ENCODE measurements around the gene MEAK7. TPM values are rescaled to one million over a fixed set of nuclear protein-coding genes. Genes with fewer than 3 reads are reported as not detected.

Gene MEAK7
- total RNA-seq, 2 donors from 2014 or later = 30.3 to 34.9 TPM

DNA sequence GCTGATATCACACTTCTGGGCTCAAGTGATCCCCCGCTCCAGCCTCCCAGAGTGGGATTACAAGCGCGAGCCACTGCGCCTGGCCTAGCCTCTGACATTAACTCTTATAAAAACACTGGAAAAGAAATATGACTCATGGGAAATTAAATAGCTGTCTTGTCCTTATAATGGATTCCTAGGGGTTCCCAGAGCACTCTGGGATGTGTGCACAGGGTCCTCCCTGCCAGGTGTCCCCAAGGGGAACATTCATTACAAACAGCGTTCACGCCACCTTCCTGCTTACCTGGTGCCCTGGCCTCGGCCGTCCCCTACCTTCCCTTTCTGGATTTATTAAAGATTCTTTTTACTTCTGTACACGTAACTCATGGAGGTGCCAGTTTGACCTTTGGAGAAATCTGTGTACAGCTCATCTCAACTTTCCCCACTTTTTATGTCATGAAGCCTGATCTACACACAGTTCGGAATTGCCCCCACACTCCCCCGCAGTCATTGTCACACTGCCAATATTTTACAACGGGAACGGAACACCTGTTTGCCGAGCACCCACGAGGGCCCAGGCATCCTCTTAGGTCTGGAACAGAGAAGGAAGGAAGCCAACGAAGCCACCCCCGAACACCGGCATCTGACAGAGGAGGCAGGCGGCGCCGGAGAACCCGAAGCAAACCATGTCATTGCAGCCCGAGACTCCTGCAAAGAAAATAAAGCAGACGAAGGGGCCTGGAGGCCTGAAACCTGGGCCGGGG lies 39.7 kb upstream of the MEAK7 start:
- 90 to 91% methylated on average over 13 to 25 of the region's 25 CpGs for WGBS, 2 experiments (ENCODE audit: insufficient coverage in 1 of 2, insufficient read length in 1 of 2)
- Mint-ChIP-seq H3K9me3 (no peaks in the 10 kb centered on the region), H3K4me1 (no peaks in the 10 kb centered on the region), H3K27me3 (ENCODE audit: insufficient read depth) (no peaks in the 10 kb centered on the region), H3K4me3 (no peak overlapping the region), H3K36me3 (ENCODE audit: low read depth) (no peaks in the 10 kb centered on the region), H3K27ac (no peak overlapping the region)
- Histone ChIP-seq H3K27me3 (ENCODE audit: control insufficient read depth, insufficient read depth, low read length, poor library complexity, severe bottlenecking) (no peaks in the 10 kb centered on the region), H3K27ac (ENCODE audit: low read depth, low read length) (no peak overlapping the region), H3K36me3 (ENCODE audit: control insufficient read depth, insufficient read depth, low read length) (no peaks in the 10 kb centered on the region), H3K9ac (ENCODE audit: extremely low read depth, low read length, poor library complexity, severe bottlenecking) (no peak overlapping the region), H3K4me3 (ENCODE audit: low read length) (no peak overlapping the region), H3K4me1 (ENCODE audit: control insufficient read depth, insufficient read depth, low read length) (no peaks in the 10 kb centered on the region), H3K9me3 (ENCODE audit: control insufficient read depth, low read length) (no peaks in the 10 kb centered on the region)
- no peak for TF ChIP-seq CTCF (conservative IDR thresholded peaks at IDR 0.05)
- no peak for DNase-seq

GRCh38 chr16:84543253-84543652 lies 38.8 kb upstream of the MEAK7 start:
- Histone ChIP-seq H3K4me3 (ENCODE audit: low read length) (no peak overlapping the region), H3K4me1 (ENCODE audit: control insufficient read depth, insufficient read depth, low read length) (no peaks in the 10 kb centered on the region), H3K27me3 (ENCODE audit: control insufficient read depth, insufficient read depth, low read length, poor library complexity, severe bottlenecking) (no peaks in the 10 kb centered on the region), H3K9me3 (ENCODE audit: control insufficient read depth, low read length) (no peaks in the 10 kb centered on the region), H3K9ac (ENCODE audit: extremely low read depth, low read length, poor library complexity, severe bottlenecking) (no peak overlapping the region), H3K27ac (ENCODE audit: low read depth, low read length) (no peak overlapping the region), H3K36me3 (ENCODE audit: control insufficient read depth, insufficient read depth, low read length) (no peaks in the 10 kb centered on the region)
- Mint-ChIP-seq H3K4me3 (no peak overlapping the region), H3K36me3 (ENCODE audit: low read depth) (no peaks in the 10 kb centered on the region), H3K9me3 (no peaks in the 10 kb centered on the region), H3K27me3 (ENCODE audit: insufficient read depth) (no peaks in the 10 kb centered on the region), H3K4me1 (no peaks in the 10 kb centered on the region), H3K27ac (no peak overlapping the region)
- TF ChIP-seq CTCF (conservative IDR thresholded peaks at IDR 0.05) = no peak
- no peak for DNase-seq
- WGBS, 2 experiments (ENCODE audit: insufficient coverage in 1 of 2, insufficient read length in 1 of 2) = 94 to 100% methylated on average over 1 to 2 of the region's 2 CpGs

GRCh38 chr16:84541999-84542817 lies 37.7 kb upstream of the MEAK7 start:
- no peak for TF ChIP-seq CTCF (conservative IDR thresholded peaks at IDR 0.05)
- Histone ChIP-seq H3K9me3 (ENCODE audit: control insufficient read depth, low read length) (no peaks in the 10 kb centered on the region), H3K36me3 (ENCODE audit: control insufficient read depth, insufficient read depth, low read length) (no peaks in the 10 kb centered on the region), H3K9ac (ENCODE audit: extremely low read depth, low read length, poor library complexity, severe bottlenecking) (no peak overlapping the region), H3K4me3 (ENCODE audit: low read length) (no peak overlapping the region), H3K27me3 (ENCODE audit: control insufficient read depth, insufficient read depth, low read length, poor library complexity, severe bottlenecking) (no peaks in the 10 kb centered on the region), H3K27ac (ENCODE audit: low read depth, low read length) (no peak overlapping the region), H3K4me1 (ENCODE audit: control insufficient read depth, insufficient read depth, low read length) (peaks cover 4% of the 10 kb centered on the region)
- no peak overlapping the region for H3K27ac Mint-ChIP-seq
- peaks cover 6% of the 10 kb centered on the region for H3K4me1 Mint-ChIP-seq
- H3K36me3 Mint-ChIP-seq (ENCODE audit: low read depth) = no peaks in the 10 kb centered on the region
- no peak overlapping the region for H3K4me3 Mint-ChIP-seq
- H3K9me3 Mint-ChIP-seq = no peaks in the 10 kb centered on the region
- no peaks in the 10 kb centered on the region for H3K27me3 Mint-ChIP-seq (ENCODE audit: insufficient read depth)
- no peak for DNase-seq
- WGBS, 2 experiments (ENCODE audit: insufficient coverage in 1 of 2, insufficient read length in 1 of 2) = 94 to 96% methylated on average over 5 to 7 of the region's 7 CpGs

Measured in endodermal cell (in vitro differentiated cells).